GM21367 (cell line): Measurements from ENCODE around the gene PCP2.

ENCODE experiments used
- ATAC-seq: cut with Tn5 transposase; IDR thresholded peaks from one replicate; pipeline ENCODE4 v1.9.1; 2021; ENCODE audit not compliant: unreplicated experiment

Gene PCP2

DNA sequence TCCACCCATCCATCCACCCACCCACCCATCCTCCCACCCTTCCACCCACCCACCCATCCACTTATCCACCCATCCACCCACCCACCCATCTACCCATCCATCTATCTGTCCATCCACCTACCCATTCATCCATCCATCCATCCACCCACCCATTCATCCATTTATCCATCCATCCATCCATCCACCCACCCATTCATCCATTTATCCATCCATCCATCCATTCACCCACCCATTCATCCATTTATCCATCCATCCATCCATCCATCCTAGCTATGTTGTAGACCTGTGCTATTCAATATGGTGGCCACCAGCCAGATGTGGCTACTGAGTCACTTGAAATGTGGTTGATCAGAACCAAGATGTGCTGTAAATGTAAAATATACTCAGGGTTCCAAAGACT, 32.8 kb downstream of the PCP2 start:
- no peak for ATAC-seq

- ATAC-seq: no peak
Measured at GRCh38 chr19:7598180-7598579, 35.3 kb downstream of the PCP2 start.

DNA sequence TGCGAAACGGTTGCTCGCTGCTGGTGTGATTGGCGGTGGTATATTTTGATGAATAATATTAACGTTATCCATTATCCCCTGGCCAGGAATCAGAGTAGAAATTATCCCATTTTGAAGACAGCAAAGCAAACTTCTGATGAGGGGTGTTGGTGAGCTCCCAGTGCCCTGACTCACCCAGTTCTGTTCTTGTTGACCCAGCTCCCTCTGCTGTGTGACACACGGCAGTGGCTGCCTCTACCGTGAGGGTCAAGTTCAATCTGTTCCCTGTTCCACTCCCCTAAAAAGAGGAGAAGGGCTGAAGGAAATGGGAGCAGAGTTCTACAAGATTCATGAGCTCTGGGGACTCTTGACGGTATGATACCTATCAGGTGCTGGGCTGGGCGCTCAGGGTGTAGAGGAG, 35.8 kb downstream of the PCP2 start:
- ATAC-seq: no peak

GRCh38 chr19:7596211-7596937, 37.1 kb downstream of the PCP2 start:
- no peak for ATAC-seq

DNA sequence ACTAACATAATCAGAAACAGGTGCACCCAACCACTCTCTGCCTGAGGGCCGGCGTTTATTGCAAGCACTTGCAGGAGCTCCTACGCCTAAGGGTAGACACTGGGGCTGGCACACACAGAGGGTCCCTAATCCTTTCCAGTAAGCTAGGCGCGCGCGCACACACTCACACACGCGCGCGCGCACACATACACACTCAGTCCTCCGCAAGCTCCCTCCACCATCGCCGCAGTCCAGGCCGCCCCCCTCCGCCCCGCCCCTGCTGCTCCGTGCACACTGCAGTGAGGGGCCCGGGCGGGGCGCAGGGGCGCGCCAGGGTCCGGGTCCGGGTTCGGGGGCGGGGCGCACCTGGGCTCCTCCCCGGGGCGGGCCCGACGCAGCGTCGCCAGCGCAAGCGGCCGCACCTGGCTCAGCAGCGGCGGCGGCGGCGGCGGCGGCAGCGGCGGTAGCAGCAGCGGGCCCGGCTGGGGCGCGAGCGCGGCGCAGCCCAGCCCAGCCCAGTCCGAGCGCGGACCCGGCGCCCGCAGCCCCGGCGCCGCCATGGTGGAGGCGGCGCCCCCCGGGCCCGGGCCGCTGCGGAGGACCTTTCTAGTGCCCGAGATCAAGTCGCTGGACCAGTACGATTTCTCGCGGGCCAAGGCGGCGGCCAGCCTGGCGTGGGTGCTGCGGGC, 37.9 kb downstream of the PCP2 start, which contains the start of gene CAMSAP3:
Gene CAMSAP3, plus strand, starts transcription at position 398 of the 668 bp plus-strand sequence. Its CDS starts 140 bp downstream, at position 538.
- ATAC-seq: no peak

- no peak for ATAC-seq
Measured at GRCh38 chr19:7590256-7590655, 43.3 kb downstream of the PCP2 start.

- no peak for ATAC-seq
Measured at GRCh38 chr19:7589822-7590221, 43.7 kb downstream of the PCP2 start.

DNA sequence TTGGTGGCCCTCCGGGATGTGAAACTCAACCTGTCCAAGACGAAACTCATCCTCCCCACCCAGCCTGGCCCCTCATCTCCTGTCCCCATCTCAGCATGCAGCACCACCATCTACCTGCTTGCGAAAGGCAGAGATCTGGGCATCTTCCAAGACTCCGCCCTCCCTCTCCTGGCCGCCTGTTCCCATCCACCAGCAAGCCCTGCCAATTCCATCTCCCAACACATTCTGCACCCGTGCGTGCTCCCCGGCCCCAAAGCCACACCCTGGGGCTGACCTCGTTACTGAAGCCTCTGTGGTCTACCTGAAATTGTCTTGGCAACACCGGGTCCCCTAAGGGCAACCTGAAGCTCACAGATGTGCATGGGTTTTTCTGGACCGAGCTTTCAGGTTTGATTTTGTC, 51.1 kb downstream of the PCP2 start:
- no peak for ATAC-seq
